Stomach (tissue), 4 donors: ENCODE data around the gene PRM3.

Experiments used
- EP300 ChIP-seq: sonication (generic); formaldehyde crosslinking; IDR thresholded peaks from one replicate; pipeline ENCODE4 v1.6.1; 2017; ENCODE audit warnings: antibody characterized with exemption
- POLR2A ChIP-seq, 4 donors: fragments of 450-650 bp; IDR thresholded peaks; one replicate each; pipeline ENCODE4 v1.6.1; 2016; ENCODE audit warnings: antibody characterized with exemption in 4 of 4, control low read depth in 2 of 4, mild to moderate bottlenecking in 1 of 4, moderate library complexity in 1 of 4
- POLR2AphosphoS5 ChIP-seq, 3 donors: sonication (generic); formaldehyde crosslinking; IDR thresholded peaks; one replicate each; pipeline ENCODE4 v1.6.1; 2016; ENCODE audit warnings: antibody characterized with exemption in 3 of 3
- TF ChIP-seq, protein P1 (sequence below), 7 experiments: fragments of 450-650 bp in 4 of 7; fragments of 200-600 bp in 3 of 7; sonication (generic) in 3 of 7; IDR thresholded peaks; one replicate each; pipeline ENCODE4 v1.5.1; 2016 to 2019; ENCODE audit warnings: antibody characterized with exemption in 7 of 7, control low read depth in 2 of 7, mild to moderate bottlenecking in 1 of 7

DNA sequence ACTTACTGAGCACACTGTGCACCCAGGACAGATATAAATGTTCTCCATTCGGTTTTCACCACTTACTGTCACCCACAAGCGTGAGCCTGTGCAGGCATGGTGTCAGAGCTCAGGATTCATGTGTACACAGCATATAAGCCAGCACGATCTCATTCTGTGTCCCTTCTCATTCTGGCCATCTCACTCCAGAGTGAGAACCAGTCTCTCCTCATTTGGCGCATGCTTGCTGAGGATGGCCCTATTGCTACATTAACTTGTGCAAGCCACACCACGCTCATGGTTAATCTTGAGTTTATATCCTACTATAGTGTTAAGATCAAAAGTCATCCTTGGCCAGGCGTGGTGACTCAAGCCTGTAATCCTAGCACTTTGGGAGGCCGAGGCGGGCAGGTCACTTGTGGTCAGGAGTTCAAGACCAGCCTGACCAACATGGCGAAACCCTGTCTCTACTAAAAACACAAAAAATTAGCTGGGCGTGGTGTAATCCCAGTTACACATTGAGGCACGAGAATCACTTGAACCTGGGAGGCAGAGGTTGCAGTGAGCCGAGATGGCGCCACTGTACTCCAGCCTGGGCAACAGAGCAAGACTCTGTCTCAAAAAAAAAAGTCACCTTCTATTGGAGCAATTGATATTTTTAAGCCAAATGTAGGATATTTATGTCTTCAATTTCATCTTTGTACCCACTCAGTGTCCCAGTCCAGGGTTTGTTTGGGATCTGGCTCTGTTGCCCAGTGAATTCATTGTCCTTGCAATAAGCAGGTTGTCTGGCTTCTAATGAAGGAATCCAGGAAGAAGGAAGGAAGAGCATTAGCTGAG, 38.3 kb downstream of the PRM3 start:
- TF ChIP-seq POLR2A (IDR thresholded peaks at IDR 0.05) (no peak), POLR2AphosphoS5 (IDR thresholded peaks at IDR 0.05) (peak in 1 of 3 donors; percentile 12), EP300 (no peak)
- TF ChIP-seq, protein P1, sequence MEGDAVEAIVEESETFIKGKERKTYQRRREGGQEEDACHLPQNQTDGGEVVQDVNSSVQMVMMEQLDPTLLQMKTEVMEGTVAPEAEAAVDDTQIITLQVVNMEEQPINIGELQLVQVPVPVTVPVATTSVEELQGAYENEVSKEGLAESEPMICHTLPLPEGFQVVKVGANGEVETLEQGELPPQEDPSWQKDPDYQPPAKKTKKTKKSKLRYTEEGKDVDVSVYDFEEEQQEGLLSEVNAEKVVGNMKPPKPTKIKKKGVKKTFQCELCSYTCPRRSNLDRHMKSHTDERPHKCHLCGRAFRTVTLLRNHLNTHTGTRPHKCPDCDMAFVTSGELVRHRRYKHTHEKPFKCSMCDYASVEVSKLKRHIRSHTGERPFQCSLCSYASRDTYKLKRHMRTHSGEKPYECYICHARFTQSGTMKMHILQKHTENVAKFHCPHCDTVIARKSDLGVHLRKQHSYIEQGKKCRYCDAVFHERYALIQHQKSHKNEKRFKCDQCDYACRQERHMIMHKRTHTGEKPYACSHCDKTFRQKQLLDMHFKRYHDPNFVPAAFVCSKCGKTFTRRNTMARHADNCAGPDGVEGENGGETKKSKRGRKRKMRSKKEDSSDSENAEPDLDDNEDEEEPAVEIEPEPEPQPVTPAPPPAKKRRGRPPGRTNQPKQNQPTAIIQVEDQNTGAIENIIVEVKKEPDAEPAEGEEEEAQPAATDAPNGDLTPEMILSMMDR (IDR thresholded peaks at IDR 0.05) = no peak
